WTC11 (cell line): ENCODE measurements around the gene RIPOR2.

ENCODE experiments used
- CREB1 ChIP-seq: sonication (generic); formaldehyde crosslinking; IDR thresholded peaks from 2 replicates; pipeline ENCODE4 v1.8.0; 2023; ENCODE audit warnings: mild to moderate bottlenecking, missing genetic modification reagents
- FOXJ3 ChIP-seq: sonication (generic); formaldehyde crosslinking; IDR thresholded peaks from 2 replicates; pipeline ENCODE4 v1.9.0; 2021; ENCODE audit warnings: missing genetic modification reagents, mild to moderate bottlenecking, borderline replicate concordance
- NR1H2 ChIP-seq: sonication (generic); formaldehyde crosslinking; IDR thresholded peaks from 2 replicates; pipeline ENCODE4 v1.9.0; 2021; ENCODE audit warnings: mild to moderate bottlenecking, moderate library complexity, missing genetic modification reagents
- ZNF423 ChIP-seq: fragments of 250-450 bp; sonication (Bioruptor Pico); IDR thresholded peaks from 2 replicates; pipeline ENCODE4 v2.1.2; 2022; ENCODE audit warnings: mild to moderate bottlenecking, moderate library complexity
- TF ChIP-seq, protein P1 (sequence below): sonication (generic); formaldehyde crosslinking; IDR thresholded peaks from 2 replicates; pipeline ENCODE4 v1.8.0; 2023; ENCODE audit warnings: mild to moderate bottlenecking, missing genetic modification reagents
- TF ChIP-seq, protein P2 (sequence below): sonication (generic); formaldehyde crosslinking; IDR thresholded peaks from 2 replicates; pipeline ENCODE4 v1.8.0; 2023; ENCODE audit warnings: missing genetic modification reagents
- TF ChIP-seq, protein P3 (sequence below): fragments of 200-600 bp; IDR thresholded peaks from 2 replicates; pipeline ENCODE4 v1.8.0; 2022; ENCODE audit warnings: antibody characterized with exemption
- TF ChIP-seq, protein P4 (sequence below): sonication (generic); formaldehyde crosslinking; IDR thresholded peaks from 2 replicates; pipeline ENCODE4 v1.8.0; 2022; ENCODE audit warnings: mild to moderate bottlenecking, missing genetic modification reagents
- TF ChIP-seq, protein P5 (sequence below): sonication (generic); formaldehyde crosslinking; IDR thresholded peaks from 2 replicates; pipeline ENCODE4 v1.8.1; 2023; ENCODE audit warnings: mild to moderate bottlenecking, missing genetic modification reagents, moderate library complexity

DNA sequence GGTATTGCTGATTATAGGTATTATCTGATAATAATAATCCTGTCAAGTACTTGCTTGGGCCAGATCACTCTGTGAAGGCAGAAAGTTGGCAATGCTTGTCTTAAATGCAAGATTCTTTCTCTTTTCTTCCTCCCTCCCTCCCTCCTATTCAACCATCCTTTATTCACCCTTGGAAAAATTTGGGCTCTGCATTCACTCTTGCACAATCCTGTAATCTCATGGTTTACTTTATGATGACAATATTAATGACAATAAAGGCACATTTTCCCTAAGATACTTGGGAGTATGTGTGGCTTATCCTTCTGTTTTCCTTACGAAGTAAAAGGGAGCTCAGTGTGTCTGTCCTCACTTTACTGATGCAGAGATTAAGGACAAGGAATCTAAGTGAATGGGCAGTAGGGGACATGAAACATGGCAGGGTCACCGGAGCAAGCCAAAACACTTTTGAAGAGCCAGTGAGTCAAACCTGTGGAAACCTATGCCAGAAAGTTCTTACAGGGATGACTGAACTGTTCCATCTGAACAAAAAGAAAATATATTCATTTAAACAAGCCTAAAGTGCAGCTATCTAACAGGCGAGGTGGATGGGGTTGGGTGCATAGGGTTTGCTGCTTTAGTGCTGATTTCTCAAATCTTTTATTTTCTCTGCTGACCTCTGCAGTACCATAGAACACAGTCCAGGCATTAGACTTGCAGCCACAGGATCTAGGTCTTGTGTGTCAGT is 14.6 kb upstream of the RIPOR2 start:
- TF ChIP-seq NR1H2 (CRISPR knock-in tag), result no peak
- TF ChIP-seq, protein P1, sequence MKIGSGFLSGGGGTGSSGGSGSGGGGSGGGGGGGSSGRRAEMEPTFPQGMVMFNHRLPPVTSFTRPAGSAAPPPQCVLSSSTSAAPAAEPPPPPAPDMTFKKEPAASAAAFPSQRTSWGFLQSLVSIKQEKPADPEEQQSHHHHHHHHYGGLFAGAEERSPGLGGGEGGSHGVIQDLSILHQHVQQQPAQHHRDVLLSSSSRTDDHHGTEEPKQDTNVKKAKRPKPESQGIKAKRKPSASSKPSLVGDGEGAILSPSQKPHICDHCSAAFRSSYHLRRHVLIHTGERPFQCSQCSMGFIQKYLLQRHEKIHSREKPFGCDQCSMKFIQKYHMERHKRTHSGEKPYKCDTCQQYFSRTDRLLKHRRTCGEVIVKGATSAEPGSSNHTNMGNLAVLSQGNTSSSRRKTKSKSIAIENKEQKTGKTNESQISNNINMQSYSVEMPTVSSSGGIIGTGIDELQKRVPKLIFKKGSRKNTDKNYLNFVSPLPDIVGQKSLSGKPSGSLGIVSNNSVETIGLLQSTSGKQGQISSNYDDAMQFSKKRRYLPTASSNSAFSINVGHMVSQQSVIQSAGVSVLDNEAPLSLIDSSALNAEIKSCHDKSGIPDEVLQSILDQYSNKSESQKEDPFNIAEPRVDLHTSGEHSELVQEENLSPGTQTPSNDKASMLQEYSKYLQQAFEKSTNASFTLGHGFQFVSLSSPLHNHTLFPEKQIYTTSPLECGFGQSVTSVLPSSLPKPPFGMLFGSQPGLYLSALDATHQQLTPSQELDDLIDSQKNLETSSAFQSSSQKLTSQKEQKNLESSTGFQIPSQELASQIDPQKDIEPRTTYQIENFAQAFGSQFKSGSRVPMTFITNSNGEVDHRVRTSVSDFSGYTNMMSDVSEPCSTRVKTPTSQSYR (CRISPR knock-in tag), result no peak
- TF ChIP-seq, protein P2, sequence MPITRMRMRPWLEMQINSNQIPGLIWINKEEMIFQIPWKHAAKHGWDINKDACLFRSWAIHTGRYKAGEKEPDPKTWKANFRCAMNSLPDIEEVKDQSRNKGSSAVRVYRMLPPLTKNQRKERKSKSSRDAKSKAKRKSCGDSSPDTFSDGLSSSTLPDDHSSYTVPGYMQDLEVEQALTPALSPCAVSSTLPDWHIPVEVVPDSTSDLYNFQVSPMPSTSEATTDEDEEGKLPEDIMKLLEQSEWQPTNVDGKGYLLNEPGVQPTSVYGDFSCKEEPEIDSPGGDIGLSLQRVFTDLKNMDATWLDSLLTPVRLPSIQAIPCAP (CRISPR knock-in tag), result no peak
- TF ChIP-seq, protein P3, sequence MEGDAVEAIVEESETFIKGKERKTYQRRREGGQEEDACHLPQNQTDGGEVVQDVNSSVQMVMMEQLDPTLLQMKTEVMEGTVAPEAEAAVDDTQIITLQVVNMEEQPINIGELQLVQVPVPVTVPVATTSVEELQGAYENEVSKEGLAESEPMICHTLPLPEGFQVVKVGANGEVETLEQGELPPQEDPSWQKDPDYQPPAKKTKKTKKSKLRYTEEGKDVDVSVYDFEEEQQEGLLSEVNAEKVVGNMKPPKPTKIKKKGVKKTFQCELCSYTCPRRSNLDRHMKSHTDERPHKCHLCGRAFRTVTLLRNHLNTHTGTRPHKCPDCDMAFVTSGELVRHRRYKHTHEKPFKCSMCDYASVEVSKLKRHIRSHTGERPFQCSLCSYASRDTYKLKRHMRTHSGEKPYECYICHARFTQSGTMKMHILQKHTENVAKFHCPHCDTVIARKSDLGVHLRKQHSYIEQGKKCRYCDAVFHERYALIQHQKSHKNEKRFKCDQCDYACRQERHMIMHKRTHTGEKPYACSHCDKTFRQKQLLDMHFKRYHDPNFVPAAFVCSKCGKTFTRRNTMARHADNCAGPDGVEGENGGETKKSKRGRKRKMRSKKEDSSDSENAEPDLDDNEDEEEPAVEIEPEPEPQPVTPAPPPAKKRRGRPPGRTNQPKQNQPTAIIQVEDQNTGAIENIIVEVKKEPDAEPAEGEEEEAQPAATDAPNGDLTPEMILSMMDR, result no peak
- TF ChIP-seq, protein P4, sequence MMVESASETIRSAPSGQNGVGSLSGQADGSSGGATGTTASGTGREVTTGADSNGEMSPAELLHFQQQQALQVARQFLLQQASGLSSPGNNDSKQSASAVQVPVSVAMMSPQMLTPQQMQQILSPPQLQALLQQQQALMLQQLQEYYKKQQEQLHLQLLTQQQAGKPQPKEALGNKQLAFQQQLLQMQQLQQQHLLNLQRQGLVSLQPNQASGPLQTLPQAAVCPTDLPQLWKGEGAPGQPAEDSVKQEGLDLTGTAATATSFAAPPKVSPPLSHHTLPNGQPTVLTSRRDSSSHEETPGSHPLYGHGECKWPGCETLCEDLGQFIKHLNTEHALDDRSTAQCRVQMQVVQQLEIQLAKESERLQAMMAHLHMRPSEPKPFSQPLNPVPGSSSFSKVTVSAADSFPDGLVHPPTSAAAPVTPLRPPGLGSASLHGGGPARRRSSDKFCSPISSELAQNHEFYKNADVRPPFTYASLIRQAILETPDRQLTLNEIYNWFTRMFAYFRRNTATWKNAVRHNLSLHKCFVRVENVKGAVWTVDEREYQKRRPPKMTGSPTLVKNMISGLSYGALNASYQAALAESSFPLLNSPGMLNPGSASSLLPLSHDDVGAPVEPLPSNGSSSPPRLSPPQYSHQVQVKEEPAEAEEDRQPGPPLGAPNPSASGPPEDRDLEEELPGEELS (CRISPR knock-in tag), result no peak
- no peak for TF ChIP-seq FOXJ3 (CRISPR knock-in tag)
- no peak for TF ChIP-seq ZNF423 (CRISPR knock-in tag)
- TF ChIP-seq, protein P5, sequence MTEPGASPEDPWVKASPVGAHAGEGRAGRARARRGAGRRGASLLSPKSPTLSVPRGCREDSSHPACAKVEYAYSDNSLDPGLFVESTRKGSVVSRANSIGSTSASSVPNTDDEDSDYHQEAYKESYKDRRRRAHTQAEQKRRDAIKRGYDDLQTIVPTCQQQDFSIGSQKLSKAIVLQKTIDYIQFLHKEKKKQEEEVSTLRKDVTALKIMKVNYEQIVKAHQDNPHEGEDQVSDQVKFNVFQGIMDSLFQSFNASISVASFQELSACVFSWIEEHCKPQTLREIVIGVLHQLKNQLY (CRISPR knock-in tag), result no peak
- TF ChIP-seq CREB1 (CRISPR knock-in tag), result no peak
